H1 (cell line): ENCODE results near the gene SERPINA1. TPM values are rescaled to one million over a fixed set of nuclear protein-coding genes. Genes with fewer than 3 reads are reported as not detected.
A peak's percentile ranks its signal among the peaks of the same experiment; 100 is the strongest.

ENCODE experiments used
- CTCF ChIA-PET: fragments of 300-600 bp; sonication (Branson Sonifier 250); formaldehyde crosslinking; loops from one replicate; lab custom pipeline; 2021; ENCODE audit not compliant: partially characterized antibody; lab: Charles Lee
- POLR2A ChIA-PET: fragments of 300-600 bp; sonication (Branson Sonifier 250); formaldehyde crosslinking; loops from one replicate; lab custom pipeline; 2021; ENCODE audit warnings: inconsistent platforms; ENCODE audit not compliant: partially characterized antibody; lab: Charles Lee
- DNase-seq, 2 experiments: peaks; one replicate each; pipeline versions ENCODE4 v3.0.0 to v3.0.0-alpha.2; 2010 to 2022; ENCODE audit warnings: low spot score in 2 of 2, low read depth in 1 of 2, mixed read lengths in 1 of 2
- FAIRE-seq: peaks from 2 replicates; lab custom pipeline; 2011; peaks lifted over from hg19 to GRCh38; lab: Jason Lieb, UNC
- H2AFZ ChIP-seq: 2 replicates; pipeline ENCODE4 v1.8.1; 2012; ENCODE audit warnings: low read length, inconsistent platforms
- H2AK5ac ChIP-seq: 2 replicates; pipeline ENCODE4 v1.6.1; 2013; ENCODE audit warnings: low read depth, low read length
- H2BK120ac ChIP-seq: replicated peaks from 2 replicates; pipeline ENCODE3; 2013; ENCODE audit warnings: low read depth, low read length, inconsistent platforms
- H2BK12ac ChIP-seq: 2 replicates; pipeline ENCODE4 v1.6.1; 2013; ENCODE audit warnings: low read depth, low read length
- H2BK15ac ChIP-seq: 2 replicates; pipeline ENCODE4 v1.6.1; 2013; ENCODE audit warnings: low read length
- H2BK20ac ChIP-seq: 2 replicates; pipeline ENCODE4 v1.6.1; 2013; ENCODE audit warnings: low read length
- H2BK5ac ChIP-seq: 2 replicates; pipeline ENCODE4 v1.6.1; 2013; ENCODE audit warnings: low read depth, low read length
- H3K14ac ChIP-seq: 2 replicates; pipeline ENCODE4 v1.6.1; 2013; ENCODE audit warnings: inconsistent platforms; ENCODE audit not compliant: insufficient read length
- H3K18ac ChIP-seq: 2 replicates; pipeline ENCODE4 v1.6.1; 2013; ENCODE audit warnings: low read length; ENCODE audit errors: extremely low read depth
- H3K23ac ChIP-seq: 2 replicates; pipeline ENCODE4 v1.6.1; 2013; ENCODE audit warnings: inconsistent platforms; ENCODE audit not compliant: insufficient read length
- H3K23me2 ChIP-seq: 2 replicates; pipeline ENCODE4 v1.6.1; 2013; ENCODE audit warnings: low read depth, low read length
- H3K27ac ChIP-seq: 2 replicates; pipeline ENCODE4 v1.6.1; 2011; ENCODE audit warnings: low read depth, low read length, inconsistent platforms
- H3K27me3 ChIP-seq, 4 experiments: replicated peaks in 1 of 4; 1 replicate in 1 of 4; 2 replicates in 3 of 4; pipeline versions ENCODE4 v1.6.1 to v1.8.1; 2011 to 2013; ENCODE audit warnings: low read length in 3 of 4, mild to moderate bottlenecking in 3 of 4, inconsistent platforms in 2 of 4, mixed read lengths in 2 of 4, moderate library complexity in 1 of 4; ENCODE audit not compliant: control insufficient read depth in 3 of 4, insufficient read depth in 3 of 4; ENCODE audit errors: extremely low read depth in 1 of 4
- H3K36me3 ChIP-seq, 4 experiments: 2 replicates each; pipeline versions ENCODE4 v1.6.1 to v1.8.1; 2011 to 2013; ENCODE audit warnings: mild to moderate bottlenecking in 4 of 4, low read length in 3 of 4, moderate library complexity in 2 of 4, control low read depth in 1 of 4, inconsistent platforms in 1 of 4; ENCODE audit not compliant: insufficient read depth in 4 of 4, control insufficient read depth in 2 of 4
- H3K4ac ChIP-seq: replicated peaks from 2 replicates; pipeline ENCODE3; 2013; ENCODE audit warnings: low read length, low read depth, mixed read lengths, inconsistent platforms; ENCODE audit not compliant: insufficient read length
- H3K4me1 ChIP-seq, 4 experiments: replicated peaks in 1 of 4; 1 replicate in 1 of 4; 2 replicates in 3 of 4; pipeline versions ENCODE4 v1.6.1 to v1.8.1; 2011 to 2013; ENCODE audit warnings: low read length in 3 of 4, inconsistent platforms in 2 of 4, mixed read lengths in 1 of 4; ENCODE audit not compliant: insufficient read depth in 4 of 4, control insufficient read depth in 3 of 4
- H3K4me2 ChIP-seq, 2 experiments: 2 replicates each; pipeline versions ENCODE4 v1.6.1 to v1.8.1; 2011 to 2013; ENCODE audit warnings: low read depth in 2 of 2, low read length in 2 of 2, control low read depth in 1 of 2, inconsistent platforms in 1 of 2, mild to moderate bottlenecking in 1 of 2; ENCODE audit not compliant: insufficient read depth in 1 of 2
- H3K4me3 ChIP-seq, 4 experiments: fragments of 200-600, 300-600 bp in 1 of 4; sonication (generic), shearing (Covaris generic), sonication (Bioruptor Twin) in 1 of 4; 2 replicates each; pipeline versions ENCODE4 v1.5.1 to v1.8.1; 2011 to 2016; ENCODE audit warnings: low read length in 4 of 4, low read depth in 3 of 4, control low read depth in 2 of 4, inconsistent platforms in 2 of 4, mild to moderate bottlenecking in 2 of 4, mixed read lengths in 1 of 4, moderate library complexity in 1 of 4; ENCODE audit not compliant: insufficient read depth in 2 of 4; ENCODE audit errors: extremely low read depth in 1 of 4
- H3K56ac ChIP-seq: replicated peaks from 2 replicates; pipeline ENCODE3; 2013; ENCODE audit warnings: low read depth, mild to moderate bottlenecking, mixed read lengths, low read length, inconsistent platforms; ENCODE audit not compliant: insufficient read length
- H3K79me1 ChIP-seq: 2 replicates; pipeline ENCODE4 v1.6.1; 2013; ENCODE audit warnings: low read depth, low read length, control low read depth
- H3K79me2 ChIP-seq, 2 experiments: 2 replicates each; pipeline versions ENCODE4 v1.6.1 to v1.8.1; 2012 to 2013; ENCODE audit warnings: low read length in 2 of 2, mild to moderate bottlenecking in 2 of 2, inconsistent platforms in 1 of 2; ENCODE audit not compliant: insufficient read depth in 2 of 2, control insufficient read depth in 1 of 2
- H3K9ac ChIP-seq, 4 experiments: replicated peaks in 1 of 4; 1 replicate in 1 of 4; 2 replicates in 3 of 4; pipeline versions ENCODE4 v1.6.1 to v1.8.1; 2011 to 2013; ENCODE audit warnings: low read depth in 3 of 4, low read length in 3 of 4, control low read depth in 2 of 4, mild to moderate bottlenecking in 2 of 4, moderate library complexity in 2 of 4, inconsistent platforms in 1 of 4; ENCODE audit errors: extremely low read depth in 1 of 4
- H3K9me3 ChIP-seq, 2 experiments: 2 replicates each; pipeline versions ENCODE4 v1.6.1 to v1.8.1; 2012 to 2013; ENCODE audit warnings: mild to moderate bottlenecking in 2 of 2, moderate library complexity in 2 of 2, control low read depth in 1 of 2, inconsistent platforms in 1 of 2, low read depth in 1 of 2, low read length in 1 of 2, mixed read lengths in 1 of 2; ENCODE audit not compliant: insufficient read depth in 2 of 2
- H4K20me1 ChIP-seq, 2 experiments: replicated peaks in 1 of 2; 2 replicates each; pipeline versions ENCODE3 to v1.8.1; 2011 to 2013; ENCODE audit warnings: inconsistent platforms in 2 of 2, low read length in 2 of 2, mild to moderate bottlenecking in 1 of 2; ENCODE audit not compliant: insufficient read depth in 2 of 2, control insufficient read depth in 1 of 2
- H4K5ac ChIP-seq: 2 replicates; pipeline ENCODE4 v1.6.1; 2013; ENCODE audit warnings: low read length, low read depth, mixed read lengths, inconsistent platforms; ENCODE audit not compliant: insufficient read length
- H4K8ac ChIP-seq: 2 replicates; pipeline ENCODE4 v1.8.0; 2013; ENCODE audit warnings: mild to moderate bottlenecking, moderate library complexity, low read length, inconsistent platforms; ENCODE audit not compliant: insufficient read depth; ENCODE audit errors: extremely low read depth
- H4K91ac ChIP-seq: replicated peaks from 2 replicates; pipeline ENCODE3; 2013; ENCODE audit warnings: low read length, mixed read lengths, inconsistent platforms; ENCODE audit not compliant: insufficient read length
- GTF2F1 ChIP-seq: IDR thresholded peaks from 2 replicates; pipeline ENCODE4 v1.6.1; 2012; ENCODE audit warnings: low read depth, low read length, improper control_type of control experiment, borderline replicate concordance
- SIRT6 ChIP-seq: IDR thresholded peaks from one replicate; pipeline ENCODE4 v1.7.1; 2012; ENCODE audit warnings: low read length, inconsistent platforms
- USF2 ChIP-seq: IDR thresholded peaks from 2 replicates; pipeline ENCODE4 v1.6.1; 2011; ENCODE audit warnings: low read length, improper control_type of control experiment
- whole genome bisulfite sequencing, 2 experiments: shearing (Covaris generic) in 1 of 2; methylation state at CpG; one replicate each; pipeline versions ENCODE4 v1.1.6 to v1.1.7; 2013 to 2015; ENCODE audit warnings: low lambda C conversion rate in 2 of 2, mixed read lengths in 2 of 2, inconsistent platforms in 1 of 2, low coverage in 1 of 2, missing lambda C conversion rate in 1 of 2; ENCODE audit not compliant: insufficient replicate concordance in 2 of 2, insufficient coverage in 1 of 2, insufficient read length in 1 of 2; ENCODE audit errors: extremely low coverage in 1 of 2, missing lambda C conversion rate in 1 of 2; 5-methylcytosine and 5-hydroxymethylcytosine counted together
- polyA plus RNA-seq, 7 experiments: library from polyadenylated mRNA; depleted of rRNA in 3 of 7; stranded (reverse) in 5 of 7; unstranded in 2 of 7; fragments of >200 nt in 5 of 7; fragments of 200-250 nt in 2 of 7; gene quantifications; 1 replicate in 5 of 7; 2 replicates in 1 of 7; 4 replicates in 1 of 7; pipeline versions ENCODE4 v1.2.1 to v1.2.3, GENCODE V29; 2011 to 2013; ENCODE audit warnings: missing spikeins in 2 of 7, mixed read lengths in 2 of 7
- total RNA-seq: library from RNA; stranded (reverse); fragmentation: NEBNext Ultra II Directional; extraction: Animal tissue kit (Norgen Biotek cat#: 25700); gene quantifications from 2 replicates; pipeline ENCODE4 v1.2.1, GENCODE V29; 2021

The SERPINA1 gene
- total and polyA plus RNA-seq, 2 of the 8 experiments (the other 6 are each of a cell fraction or from before 2014, with no cell fraction given) = 0.08 TPM; not detected in 1

- Histone ChIP-seq H3K56ac (no peak overlapping the region), H2BK20ac (no peak overlapping the region), H4K91ac (peak overlapping the region; percentile 38), H3K14ac (no peak overlapping the region), H3K79me2 (no peaks in the 10 kb centered on the region), H2BK12ac (no peak overlapping the region), H2AK5ac (no peak overlapping the region), H3K9me3 (no peaks in the 10 kb centered on the region), H3K4me1 (peaks cover 0 to 16% (median 7%) of the 10 kb centered on the region in 4 experiments; a peak in 5 of 7 replicates), H4K8ac (no peak overlapping the region), H4K5ac (no peak overlapping the region), H3K79me1 (no peaks in the 10 kb centered on the region), H3K27ac (no peak overlapping the region), H3K23me2 (no peaks in the 10 kb centered on the region), H3K27me3 (no peaks in the 10 kb centered on the region; a peak in 1 of 7 replicates), H3K18ac (no peak overlapping the region), H3K36me3 (no peaks in the 10 kb centered on the region), H2BK5ac (no peak overlapping the region), H2BK15ac (0 out of 2 replicates have a peak overlapping the region, but pooled peaks have one; percentile 18), H2BK120ac (no peak overlapping the region), H4K20me1 (no peaks in the 10 kb centered on the region), H3K23ac (no peak overlapping the region), H2AFZ (no peak overlapping the region), H3K4me2 (no peak overlapping the region), H3K9ac (no peak overlapping the region), H3K4me3 (no peak overlapping the region), H3K4ac (no peak overlapping the region)
- 88% methylated on average over 5 of the region's 5 CpGs; no CpG with 5 or more reads in 1 of the 2 experiments for WGBS, 2 experiments
- FAIRE-seq = no peak
- no peak for DNase-seq
- ChIA-PET CTCF (interaction anchor here (0.6 to 5.6 kb wide), 5 partner anchors 16 to 353 kb away, joined by 3 to 37 read pairs (median 5); no protein-coding TSS in a partner anchor), POLR2A (interaction anchor here (0.7 to 2.4 kb wide), 2 partner anchors 9 to 13 kb away, joined by 3 to 6 read pairs; no protein-coding TSS in a partner anchor)
- TF ChIP-seq USF2 (no peak), SIRT6 (no peak), GTF2F1 (no peak)
Observed at GRCh38 chr14:94389104-94389469, 685 bp upstream of the SERPINA1 start.
